HepG2 (cell line): ENCODE data around the gene WIPF3. TPM values are rescaled to one million over a fixed set of nuclear protein-coding genes. Genes with fewer than 3 reads are reported as not detected.
"Not testable (repeated sequence)": the region's sequence is repeated elsewhere in the genome, so short reads cannot be mapped to it uniquely, and the experiment has no call there.

ENCODE experiments used
- ATAC-seq: fragments of 200-7000 bp; cut with Tn5 transposase; 3 replicates; pipeline ENCODE4 v1.9.1; 2020; ENCODE audit warnings: mild to moderate bottlenecking, moderate library complexity
- BruUV-seq: library from RNA; stranded (reverse); fragments of 400-500 nt; replicated peaks from 2 replicates; lab custom pipeline; 2021; lab: Mats Ljungman, UMichigan
- CTCF ChIA-PET: fragments of 300-600 bp; formaldehyde crosslinking; extraction: SDS; loops from one replicate; lab custom pipeline; 2021; ENCODE audit warnings: low total read pairs, inconsistent platforms, low intra/inter-chr PET ratio; lab: Yijun Ruan, JAX
- POLR2A ChIA-PET: fragments of 350-600 bp; sonication (Branson Sonifier 250); formaldehyde crosslinking; loops from one replicate; lab custom pipeline; 2020; ENCODE audit warnings: antibody characterized with exemption, inconsistent platforms; lab: Yijun Ruan, JAX
- DNase-seq: peaks from one replicate; pipeline ENCODE4 v3.0.0-alpha.2; 2015; ENCODE audit warnings: low spot score
- FAIRE-seq: peaks from 3 replicates; lab custom pipeline; 2011; peaks lifted over from hg19 to GRCh38; lab: Jason Lieb, UNC
- H2AFZ ChIP-seq: one replicate; pipeline ENCODE4 v1.6.1; 2011; ENCODE audit warnings: low read length, inconsistent platforms
- H3K27ac ChIP-seq: fragments of 300-600 bp; 3 replicates; pipeline ENCODE4 v1.8.0; 2011; ENCODE audit warnings: mixed run types, mild to moderate bottlenecking, mixed read lengths, low read length, inconsistent platforms; ENCODE audit not compliant: insufficient read depth; ENCODE audit errors: extremely low read length
- H3K27me3 ChIP-seq, 2 experiments: fragments of 200-600 bp in 1 of 2; 2 replicates in 1 of 2; 3 replicates in 1 of 2; pipeline versions ENCODE4 v1.6.0 to v1.8.0; 2011; ENCODE audit warnings: low read length in 2 of 2, mild to moderate bottlenecking in 2 of 2, moderate library complexity in 2 of 2, inconsistent platforms in 1 of 2; ENCODE audit not compliant: insufficient read depth in 2 of 2, control insufficient read depth in 1 of 2
- H3K36me3 ChIP-seq, 2 experiments: fragments of 200-600 bp in 1 of 2; replicated peaks in 1 of 2; 2 replicates in 1 of 2; 3 replicates in 1 of 2; pipeline versions ENCODE4 v1.5.1 to v1.8.0; 2011; ENCODE audit warnings: low read length in 2 of 2, inconsistent platforms in 1 of 2; ENCODE audit not compliant: insufficient read depth in 2 of 2, control insufficient read depth in 1 of 2
- H3K4me1 ChIP-seq: 2 replicates; pipeline ENCODE4 v1.5.1; 2012; ENCODE audit warnings: low read length, inconsistent platforms; ENCODE audit not compliant: insufficient read depth
- H3K4me2 ChIP-seq: 2 replicates; pipeline ENCODE4 v1.6.0; 2011; ENCODE audit warnings: low read depth, low read length, inconsistent platforms
- H3K4me3 ChIP-seq, 3 experiments: fragments of 200-600 bp in 1 of 3; sonication (generic), shearing (Covaris generic) in 1 of 3; replicated peaks in 1 of 3; 2 replicates each; pipeline ENCODE4 v1.5.1; 2011 to 2016; ENCODE audit warnings: low read length in 3 of 3, inconsistent platforms in 2 of 3, low read depth in 2 of 3, mild to moderate bottlenecking in 2 of 3, control low read depth in 1 of 3, mixed read lengths in 1 of 3; ENCODE audit not compliant: insufficient read depth in 1 of 3
- H3K79me2 ChIP-seq: one replicate; pipeline ENCODE4 v1.6.1; 2011; ENCODE audit warnings: low read length, inconsistent platforms; ENCODE audit not compliant: insufficient read depth
- H3K9ac ChIP-seq: 2 replicates; pipeline ENCODE4 v1.6.0; 2011; ENCODE audit warnings: mild to moderate bottlenecking, low read depth, low read length, inconsistent platforms; ENCODE audit not compliant: insufficient read depth
- H3K9me3 ChIP-seq: 2 replicates; pipeline ENCODE4 v1.5.1; 2012; ENCODE audit warnings: mild to moderate bottlenecking, low read length
- H4K20me1 ChIP-seq: 2 replicates; pipeline ENCODE4 v1.6.0; 2011; ENCODE audit warnings: inconsistent platforms, mild to moderate bottlenecking, low read length, moderate library complexity; ENCODE audit not compliant: insufficient read depth
- KAT2B ChIP-seq: fragments of 150-350 bp; IDR thresholded peaks from 2 replicates; pipeline ENCODE4 v1.6.1; 2014; ENCODE audit warnings: low read depth, low read length, borderline replicate concordance
- MNT ChIP-seq: fragments of 450-650 bp; IDR thresholded peaks from 2 replicates; pipeline ENCODE4 v1.6.1; 2016
- RXRB ChIP-seq: IDR thresholded peaks from 2 replicates; pipeline ENCODE4 v1.6.1; 2016; ENCODE audit warnings: borderline replicate concordance, missing genetic modification reagents, missing compliant biosample characterization
- ZEB1 ChIP-seq: IDR thresholded peaks from 2 replicates; pipeline ENCODE4 v1.6.1; 2012; ENCODE audit warnings: mild to moderate bottlenecking, low read depth, inconsistent platforms; ENCODE audit not compliant: insufficient replicate concordance
- WGBS: methylation state at CpG from one replicate; pipeline ENCODE4 v1.1.6; 2017; ENCODE audit warnings: low lambda C conversion rate; 5-methylcytosine and 5-hydroxymethylcytosine counted together
- in situ Hi-C: cut with HindIII; loops from 2 replicates; pipeline ENCODE4 v1.10.0; 2017; ENCODE audit warnings: low pct_unique_long_range_greater_than_20kb; ENCODE audit not compliant: extremely low pct_ligation_motif_present
- intact Hi-C: fragments of 100-400 bp; cut with micrococcal nuclease; formaldehyde crosslinking; loops from one replicate; pipeline ENCODE4 v1.10.0; 2022; ENCODE audit not compliant: unreplicated experiment
- polyA plus RNA-seq, 8 experiments: library from polyadenylated mRNA; depleted of rRNA in 3 of 8; stranded (reverse) in 7 of 8; unstranded in 1 of 8; fragments of >200 nt; fragmentation: Illumina TruSeq in 4 of 8; extraction: Trizol in 4 of 8; gene quantifications; 2 replicates each; pipeline versions ENCODE4 v1.2.1 to v1.2.3, GENCODE V29; 2011 to 2016; ENCODE audit warnings: low read depth in 4 of 8, missing spikeins in 1 of 8, mixed read lengths in 1 of 8; ENCODE audit not compliant: insufficient read depth in 1 of 8
- total RNA-seq, 5 experiments: library from RNA; depleted of rRNA; stranded (reverse); fragments of >200 nt; fragmentation: Illumina TruSeq; extraction: Trizol; gene quantifications; 2 replicates each; pipeline ENCODE4 v1.2.3, GENCODE V29; 2016; ENCODE audit warnings: low read depth in 1 of 5

WIPF3 gene
- total and polyA plus RNA-seq, 2 of the 13 experiments (the other 11 are each of a cell fraction or from before 2014, with no cell fraction given): 0.03 TPM; not detected in 1

GRCh38 chr7:29890251-29890650, 83.9 kb downstream of the WIPF3 start:
- H3K4me1 ChIP-seq: no peaks in the 10 kb centered on the region
- no peak overlapping the region for H2AFZ ChIP-seq
- WGBS: 50% methylated on average over 4 of the region's 4 CpGs
- DNase-seq (no peak), ATAC-seq (no peak), FAIRE-seq (no peak)
- in situ Hi-C loops (no loop called here), intact Hi-C loops (no loop called here)
- POLR2A ChIA-PET: no interaction called here
- BruUV-seq: no TSS peak
- no peaks in the 10 kb centered on the region for H3K36me3 ChIP-seq
- no peak overlapping the region for H3K9ac ChIP-seq
- TF ChIP-seq RXRB (CRISPR knock-in tag): no peak
- H4K20me1 ChIP-seq: no peaks in the 10 kb centered on the region
- peaks cover 1 to 27% of the 10 kb centered on the region in 2 experiments; a peak in 2 of 5 replicates for H3K27me3 ChIP-seq
- CTCF ChIA-PET: no interaction called here
- H3K27ac ChIP-seq: no peak overlapping the region
- H3K9me3 ChIP-seq: no peaks in the 10 kb centered on the region
- no peak overlapping the region for H3K4me2 ChIP-seq
- no peaks in the 10 kb centered on the region for H3K79me2 ChIP-seq
- no peak overlapping the region for H3K4me3 ChIP-seq

GRCh38 chr7:29890786-29891185, 84.5 kb downstream of the WIPF3 start:
- CTCF ChIA-PET, H3K9ac ChIP-seq, POLR2A ChIA-PET, H3K4me2 ChIP-seq, BruUV-seq, H3K4me1 ChIP-seq, ATAC-seq, H3K79me2 ChIP-seq, H3K27ac ChIP-seq, H4K20me1 ChIP-seq, H3K4me3 ChIP-seq, DNase-seq, FAIRE-seq, in situ Hi-C loops, H2AFZ ChIP-seq, H3K9me3 ChIP-seq, H3K36me3 ChIP-seq, intact Hi-C loops: not testable (repeated sequence)
- H3K27me3 ChIP-seq: peaks cover 1 to 27% of the 10 kb centered on the region in 2 experiments; a peak in 2 of 5 replicates
- 25% methylated on average over 1 of the region's 14 CpGs for WGBS

- Histone ChIP-seq H3K9ac (no peak overlapping the region), H3K4me2 (no peak overlapping the region), H3K4me1 (no peaks in the 10 kb centered on the region), H3K79me2 (no peaks in the 10 kb centered on the region), H2AFZ (no peak overlapping the region), H3K27ac (no peak overlapping the region), H3K4me3 (no peak overlapping the region), H4K20me1 (no peaks in the 10 kb centered on the region), H3K36me3 (no peaks in the 10 kb centered on the region), H3K27me3 (peaks cover 1 to 27% of the 10 kb centered on the region in 2 experiments; a peak in 2 of 5 replicates), H3K9me3 (no peaks in the 10 kb centered on the region)
- no peak for FAIRE-seq
- DNase-seq: no peak
- ATAC-seq: no peak
- BruUV-seq: no TSS peak
- CTCF ChIA-PET: no interaction called here
- TF ChIP-seq MNT (0 out of 2 replicates have a peak, but pooled peaks have one; percentile 12), KAT2B (no peak), ZEB1 (no peak)
- in situ Hi-C loops: no loop called here
- intact Hi-C loops: no loop called here
- POLR2A ChIA-PET: no interaction called here
- 0% methylated on average over 4 of the region's 4 CpGs for WGBS
Observed at GRCh38 chr7:29891766-29892165, 85.5 kb downstream of the WIPF3 start.
